ENCODE measurements around the gene DCLK3. TPM values are rescaled to one million over a fixed set of nuclear protein-coding genes. Genes with fewer than 3 reads are reported as not detected.

DCLK3 gene
- total and polyA plus RNA-seq, 2 of the 13 experiments (the other 11 are each of a cell fraction or from before 2014, with no cell fraction given) = not detected

DNA sequence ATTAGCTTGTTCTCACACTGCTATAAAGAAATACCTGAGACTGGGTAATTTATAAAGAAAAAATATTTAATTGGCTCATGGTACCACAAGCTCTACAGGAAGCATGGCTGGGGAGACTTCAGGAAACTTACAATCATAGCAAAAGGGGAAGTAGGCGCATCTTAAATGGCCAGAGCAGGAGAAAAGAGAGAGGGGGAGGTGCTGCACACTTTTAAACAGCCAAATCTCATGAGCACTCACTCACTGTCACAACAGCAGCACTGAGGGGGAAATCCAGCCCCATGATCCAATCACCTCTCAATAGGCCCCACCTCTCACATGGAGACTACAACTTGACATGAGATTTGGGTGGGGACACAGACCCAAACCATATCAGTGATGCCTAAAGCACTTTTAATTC, 82.5 kb downstream of the DCLK3 start:
- no peak overlapping the region for H3K27ac ChIP-seq (ENCODE audit: extremely low read length, insufficient read depth, low read length)
- no peak overlapping the region for H3K4me2 ChIP-seq (ENCODE audit: low read depth, low read length)
- no TSS peak for BruUV-seq (replicated peaks)
- H3K9ac ChIP-seq (ENCODE audit: insufficient read depth, low read depth, low read length) = no peak overlapping the region
- POLR2A ChIA-PET = no interaction called here
- no peak for FAIRE-seq
- no peaks in the 10 kb centered on the region; the same call in 1 of the 2 replicates for H3K9me3 ChIP-seq (ENCODE audit: low read length)
- no peaks in the 10 kb centered on the region for H3K27me3 ChIP-seq (ENCODE audit: control insufficient read depth in 1 of 2, insufficient read depth in 2 of 2, low read length in 2 of 2)
- CTCF ChIA-PET (ENCODE audit: low intra/inter-chr PET ratio, low total read pairs) = no interaction called here
- H3K79me2 ChIP-seq (ENCODE audit: insufficient read depth, low read length) = no peaks in the 10 kb centered on the region
- ATAC-seq = no peak
- intact Hi-C loops (cut with micrococcal nuclease; ENCODE audit: unreplicated experiment) = no loop called here
- H4K20me1 ChIP-seq (ENCODE audit: insufficient read depth, low read length) = no peaks in the 10 kb centered on the region
- H2AFZ ChIP-seq (ENCODE audit: low read length) = no peak overlapping the region
- no peak for DNase-seq (ENCODE audit: low spot score)
- no peaks in the 10 kb centered on the region for H3K36me3 ChIP-seq (replicated peaks in 1 of 2; ENCODE audit: control insufficient read depth in 1 of 2, insufficient read depth in 2 of 2, low read length in 2 of 2)
- no peak for TF ChIP-seq CBX2 (IDR thresholded peaks at IDR 0.05; ENCODE audit: low read depth, low read length)
- TF ChIP-seq CBX2 (CRISPR knock-in tag; IDR thresholded peaks at IDR 0.05; ENCODE audit: low read depth) = no peak
- no peak for TF ChIP-seq ZFAT (CRISPR knock-in tag; conservative IDR thresholded peaks at IDR 0.05)
- TF ChIP-seq KLF11 (CRISPR knock-in tag; IDR thresholded peaks at IDR 0.05) = no peak
- no peak overlapping the region for H3K4me3 ChIP-seq (replicated peaks in 1 of 3; ENCODE audit: insufficient read depth in 1 of 3, low read depth in 2 of 3, low read length in 3 of 3)
- in situ Hi-C loops (cut with HindIII; ENCODE audit: extremely low pct_ligation_motif_present, low pct_unique_long_range_greater_than_20kb) = no loop called here
- no peaks in the 10 kb centered on the region for H3K4me1 ChIP-seq (ENCODE audit: insufficient read depth, low read length)
- WGBS (ENCODE audit: low lambda C conversion rate) = 35% methylated on average over 1 of the region's 1 CpG

DNA sequence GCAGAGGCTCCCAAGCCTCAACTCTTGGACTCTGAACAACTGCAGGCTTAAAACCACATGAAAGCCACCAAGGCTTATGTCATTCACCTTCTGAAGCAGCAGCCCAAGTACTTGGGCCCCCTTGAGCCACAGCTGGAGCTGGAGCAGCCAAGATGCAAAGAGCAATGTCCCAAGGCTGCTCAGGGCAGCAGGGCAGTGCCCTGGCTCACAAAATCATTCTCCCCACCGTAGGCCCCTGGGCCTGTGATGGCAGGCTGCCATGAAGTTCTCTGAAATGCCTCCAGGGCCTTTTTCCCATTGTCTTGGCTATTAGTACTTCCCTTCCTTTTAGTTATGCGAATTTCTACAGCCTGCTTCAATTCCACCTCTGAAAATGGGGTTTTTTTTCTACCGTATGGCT, 83.4 kb downstream of the DCLK3 start:
- no peaks in the 10 kb centered on the region for H3K27me3 ChIP-seq (ENCODE audit: control insufficient read depth in 1 of 2, insufficient read depth in 2 of 2, low read length in 2 of 2)
- no peak for ATAC-seq
- in situ Hi-C loops (cut with HindIII; ENCODE audit: extremely low pct_ligation_motif_present, low pct_unique_long_range_greater_than_20kb) = no loop called here
- DNase-seq (ENCODE audit: low spot score) = no peak
- no TSS peak for BruUV-seq (replicated peaks)
- H3K27ac ChIP-seq (ENCODE audit: extremely low read length, insufficient read depth, low read length) = no peak overlapping the region
- no peaks in the 10 kb centered on the region for H3K4me1 ChIP-seq (ENCODE audit: insufficient read depth, low read length)
- no peak overlapping the region for H3K9ac ChIP-seq (ENCODE audit: insufficient read depth, low read depth, low read length)
- TF ChIP-seq NR2F1 (CRISPR knock-in tag; IDR thresholded peaks at IDR 0.05) = no peak
- TF ChIP-seq ZNF276 (CRISPR knock-in tag; IDR thresholded peaks at IDR 0.05; ENCODE audit: low read depth) = no peak
- no peak for TF ChIP-seq WIZ (CRISPR knock-in tag; IDR thresholded peaks at IDR 0.05)
- TF ChIP-seq, protein P1, sequence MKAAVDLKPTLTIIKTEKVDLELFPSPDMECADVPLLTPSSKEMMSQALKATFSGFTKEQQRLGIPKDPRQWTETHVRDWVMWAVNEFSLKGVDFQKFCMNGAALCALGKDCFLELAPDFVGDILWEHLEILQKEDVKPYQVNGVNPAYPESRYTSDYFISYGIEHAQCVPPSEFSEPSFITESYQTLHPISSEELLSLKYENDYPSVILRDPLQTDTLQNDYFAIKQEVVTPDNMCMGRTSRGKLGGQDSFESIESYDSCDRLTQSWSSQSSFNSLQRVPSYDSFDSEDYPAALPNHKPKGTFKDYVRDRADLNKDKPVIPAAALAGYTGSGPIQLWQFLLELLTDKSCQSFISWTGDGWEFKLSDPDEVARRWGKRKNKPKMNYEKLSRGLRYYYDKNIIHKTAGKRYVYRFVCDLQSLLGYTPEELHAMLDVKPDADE (CRISPR knock-in tag; IDR thresholded peaks at IDR 0.05) = no peak
- no peak for TF ChIP-seq ZNF333 (CRISPR knock-in tag; IDR thresholded peaks at IDR 0.05; ENCODE audit: borderline replicate concordance)
- no peak for TF ChIP-seq GFI1 (CRISPR knock-in tag; IDR thresholded peaks at IDR 0.05; ENCODE audit: borderline replicate concordance)
- no peak for TF ChIP-seq ZBTB7B (CRISPR knock-in tag; IDR thresholded peaks at IDR 0.05)
- no peak for TF ChIP-seq MTA3 (CRISPR knock-in tag; IDR thresholded peaks at IDR 0.05)
- TF ChIP-seq, protein P2, sequence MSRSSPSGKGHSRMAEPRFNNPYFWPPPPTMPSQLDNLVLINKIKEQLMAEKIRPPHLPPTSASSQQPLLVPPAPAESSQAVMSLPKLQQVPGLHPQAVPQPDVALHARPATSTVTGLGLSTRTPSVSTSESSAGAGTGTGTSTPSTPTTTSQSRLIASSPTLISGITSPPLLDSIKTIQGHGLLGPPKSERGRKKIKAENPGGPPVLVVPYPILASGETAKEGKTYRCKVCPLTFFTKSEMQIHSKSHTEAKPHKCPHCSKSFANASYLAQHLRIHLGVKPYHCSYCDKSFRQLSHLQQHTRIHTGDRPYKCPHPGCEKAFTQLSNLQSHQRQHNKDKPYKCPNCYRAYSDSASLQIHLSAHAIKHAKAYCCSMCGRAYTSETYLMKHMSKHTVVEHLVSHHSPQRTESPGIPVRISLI (CRISPR knock-in tag; IDR thresholded peaks at IDR 0.05; ENCODE audit: borderline replicate concordance) = no peak
- H3K4me2 ChIP-seq (ENCODE audit: low read depth, low read length) = no peak overlapping the region
- 39% methylated on average over 3 of the region's 3 CpGs for WGBS (ENCODE audit: low lambda C conversion rate)
- no peak overlapping the region for H3K4me3 ChIP-seq (replicated peaks in 1 of 3; ENCODE audit: insufficient read depth in 1 of 3, low read depth in 2 of 3, low read length in 3 of 3)
- no peaks in the 10 kb centered on the region for H4K20me1 ChIP-seq (ENCODE audit: insufficient read depth, low read length)
- no peaks in the 10 kb centered on the region; the same call in 1 of the 2 replicates for H3K9me3 ChIP-seq (ENCODE audit: low read length)
- no peaks in the 10 kb centered on the region for H3K36me3 ChIP-seq (replicated peaks in 1 of 2; ENCODE audit: control insufficient read depth in 1 of 2, insufficient read depth in 2 of 2, low read length in 2 of 2)
- no peaks in the 10 kb centered on the region for H3K79me2 ChIP-seq (ENCODE audit: insufficient read depth, low read length)
- POLR2A ChIA-PET = no interaction called here
- CTCF ChIA-PET (ENCODE audit: low intra/inter-chr PET ratio, low total read pairs) = no interaction called here
- FAIRE-seq = no peak
- intact Hi-C loops (cut with micrococcal nuclease; ENCODE audit: unreplicated experiment) = no loop called here
- no peak overlapping the region for H2AFZ ChIP-seq (ENCODE audit: low read length)
